Measurements from ENCODE around the gene RHCE.
"Not testable (repeated sequence)": the region's sequence is repeated elsewhere in the genome, so short reads cannot be mapped to it uniquely, and the experiment has no call there.

Gene RHCE

DNA sequence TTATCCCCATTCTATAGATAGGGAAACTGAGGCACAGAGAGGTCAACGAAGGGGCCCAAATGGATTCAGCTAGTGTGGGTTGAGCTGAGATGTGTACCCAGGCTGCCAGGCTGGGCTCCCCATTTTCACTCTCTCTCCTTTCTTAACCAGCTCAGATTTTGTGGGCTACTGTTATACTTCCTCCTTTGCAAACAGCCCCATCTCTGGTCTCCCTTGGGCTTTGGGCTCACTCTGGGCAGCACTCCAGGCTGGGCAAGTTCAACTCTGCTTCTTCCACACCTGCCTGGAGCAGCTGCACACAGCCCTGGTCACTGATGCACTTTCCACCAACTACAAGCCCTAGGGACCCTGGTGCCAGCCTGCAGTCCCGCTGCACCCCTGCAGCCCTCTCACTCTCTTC lies 22.5 kb downstream of the RHCE start:
- DNase-seq (ENCODE audit: low read depth) = not testable (repeated sequence)

- DNase-seq (ENCODE audit: low read depth) = not testable (repeated sequence)
Observed at GRCh38 chr1:25397549-25397948, 23.1 kb downstream of the RHCE start.

DNA sequence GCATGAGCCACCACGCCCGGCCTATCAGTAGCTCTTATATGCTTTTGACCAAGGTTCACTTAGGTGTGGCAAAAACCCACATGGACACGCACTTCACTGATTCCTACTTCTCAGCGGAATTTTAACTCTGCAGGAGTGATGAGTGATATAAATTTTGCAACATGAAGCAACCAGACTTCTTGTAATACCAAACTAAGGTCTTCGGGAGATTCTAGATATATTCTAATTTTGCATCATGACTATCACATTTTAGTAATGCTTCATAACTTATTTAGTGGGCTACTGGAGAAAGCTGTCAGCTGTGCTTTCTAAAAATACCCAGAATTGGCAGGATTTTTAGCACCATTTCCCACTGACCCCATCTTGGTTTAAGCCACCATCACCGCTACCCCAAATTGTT lies 27.8 kb downstream of the RHCE start:
- DNase-seq (ENCODE audit: low read depth) = no peak

GRCh38 chr1:25389721-25390120 lies 30.9 kb downstream of the RHCE start:
- DNase-seq (ENCODE audit: low read depth) = not testable (repeated sequence)

DNA sequence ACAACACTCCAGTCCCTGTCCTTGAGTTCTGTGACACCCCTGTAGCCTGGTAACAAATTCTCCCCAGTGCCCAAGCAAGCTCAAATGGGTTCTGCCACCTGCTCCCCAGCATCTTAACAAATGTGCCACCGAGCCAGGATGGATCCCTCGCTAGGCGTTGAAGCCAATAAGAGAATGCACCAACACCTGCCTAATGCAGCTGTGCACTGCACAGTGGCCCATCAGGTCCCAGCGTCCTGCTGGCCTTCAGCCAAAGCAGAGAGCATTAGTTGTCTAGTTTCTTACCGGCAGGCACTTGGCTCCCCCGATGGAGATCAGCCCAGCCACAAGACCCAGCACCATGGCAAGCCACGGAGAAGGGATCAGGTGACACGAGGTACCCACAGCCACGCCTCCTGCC lies 31.9 kb downstream of the RHCE start:
- not testable (repeated sequence) for DNase-seq (ENCODE audit: low read depth)

DNA sequence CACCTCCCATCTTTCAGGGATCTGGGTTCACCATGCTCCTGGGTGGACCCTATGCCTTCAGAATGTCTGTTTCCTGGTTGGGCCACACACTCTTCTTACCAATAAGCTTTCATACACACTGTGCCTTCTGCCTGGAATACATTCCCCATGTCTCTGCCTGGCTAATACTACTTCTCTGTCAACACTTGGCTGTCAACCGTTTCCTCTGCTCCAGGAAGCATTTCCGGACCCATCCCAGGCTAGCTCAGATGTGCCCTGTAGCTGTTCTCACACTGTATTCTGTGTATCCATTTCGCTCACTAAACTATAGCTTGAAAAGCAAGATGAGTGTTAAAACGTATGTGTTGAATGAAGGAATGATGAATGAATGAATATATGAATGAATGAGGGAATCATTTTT lies 33.5 kb downstream of the RHCE start:
- DNase-seq (ENCODE audit: low read depth) = not testable (repeated sequence)

- not testable (repeated sequence) for DNase-seq (ENCODE audit: low read depth)
Observed at GRCh38 chr1:25383875-25384274, 36.8 kb downstream of the RHCE start.

- not testable (repeated sequence) for DNase-seq (ENCODE audit: low read depth)
Observed at GRCh38 chr1:25383090-25383489, 37.5 kb downstream of the RHCE start.

DNA sequence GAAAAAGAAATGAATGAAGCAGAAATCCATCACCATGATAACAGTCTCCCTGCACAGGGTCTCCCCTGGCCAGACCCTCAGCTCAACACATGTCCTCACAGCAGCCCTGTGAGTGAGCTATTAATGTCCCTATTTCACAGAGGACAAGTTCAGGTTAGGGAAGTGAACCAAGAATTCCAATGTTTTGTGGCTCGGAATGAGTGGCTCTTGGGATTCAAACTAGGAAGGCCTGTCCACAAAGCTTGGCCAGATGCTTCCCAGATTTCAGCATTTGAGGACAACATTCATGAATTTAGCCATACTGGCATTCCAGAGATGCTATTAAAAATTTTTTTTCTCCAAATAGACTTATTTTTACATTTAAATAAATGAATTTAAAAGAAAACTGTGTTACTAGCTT lies 38.1 kb downstream of the RHCE start:
- not testable (repeated sequence) for DNase-seq (ENCODE audit: low read depth)

GRCh38 chr1:25378367-25378766 lies 42.3 kb downstream of the RHCE start:
- not testable (repeated sequence) for DNase-seq (ENCODE audit: low read depth)

DNA sequence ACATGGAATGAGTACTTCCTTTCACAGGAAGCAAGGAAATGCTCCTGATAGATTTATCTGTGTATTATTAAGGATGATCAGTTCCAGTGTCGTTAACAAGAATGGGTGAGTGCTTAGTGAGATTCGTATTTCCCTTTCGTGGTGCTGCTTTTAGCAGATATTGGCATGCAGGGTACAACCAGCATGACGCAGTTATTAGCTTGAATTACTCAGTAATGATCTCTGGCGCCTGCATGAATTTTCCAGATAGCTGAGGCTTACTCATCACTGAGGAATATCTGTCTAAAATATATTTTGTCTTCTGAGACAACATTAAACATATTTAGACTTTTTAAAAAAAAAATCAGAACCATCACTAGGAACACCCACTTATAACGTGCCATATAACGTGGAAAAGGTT lies 48.9 kb downstream of the RHCE start:
- not testable (repeated sequence) for DNase-seq (ENCODE audit: low read depth)

GRCh38 chr1:25369691-25370271 lies 50.8 kb downstream of the RHCE start:
- not testable (repeated sequence) for DNase-seq (ENCODE audit: low read depth)

GRCh38 chr1:25369241-25369640 lies 51.4 kb downstream of the RHCE start:
- no peak for DNase-seq (ENCODE audit: low read depth)

DNA sequence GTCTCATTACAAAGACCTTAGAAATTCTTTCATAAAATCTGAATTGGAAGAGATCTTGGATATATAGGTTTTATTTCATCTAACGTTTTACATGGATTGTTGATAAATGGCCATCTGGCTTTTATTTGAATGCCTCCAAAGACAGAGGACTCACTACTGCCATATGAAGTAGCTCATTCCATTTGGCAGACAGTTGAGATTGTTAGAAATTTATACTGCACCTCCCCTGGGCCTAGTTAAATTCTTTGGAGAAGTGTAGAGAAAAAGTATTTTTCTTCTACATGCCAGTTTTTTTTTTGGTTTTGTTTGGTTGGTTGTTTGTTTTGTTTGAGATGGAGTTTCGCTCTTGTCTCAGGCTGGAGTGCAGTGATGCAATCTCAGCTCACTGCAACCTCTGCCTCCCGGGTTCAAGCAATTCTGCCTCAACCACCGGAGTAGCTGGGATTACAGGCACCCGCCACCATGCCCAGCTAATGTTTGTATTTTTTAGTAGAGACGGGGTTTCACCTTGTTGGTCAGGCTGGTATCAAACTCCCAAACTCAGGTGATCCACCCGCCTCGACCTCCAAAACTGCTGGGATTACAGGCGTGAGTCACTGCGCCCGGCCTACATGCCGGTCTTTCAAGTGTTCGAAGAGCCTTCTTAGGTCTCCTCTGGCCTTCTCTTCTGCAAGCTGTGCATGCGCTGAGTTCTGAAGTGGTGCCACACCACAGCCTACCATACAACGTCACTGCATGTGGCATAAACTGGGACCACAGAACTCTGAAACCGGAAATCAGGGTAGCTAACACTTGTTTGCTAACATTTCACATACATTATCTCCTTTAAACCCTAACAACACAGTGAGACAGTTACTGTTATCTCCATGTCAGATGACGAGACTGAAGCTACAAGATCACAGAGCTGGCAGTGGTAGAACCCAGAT lies 57.7 kb downstream of the RHCE start:
- DNase-seq (ENCODE audit: low read depth) = not testable (repeated sequence)

- DNase-seq (ENCODE audit: low read depth) = no peak
Observed at GRCh38 chr1:25361901-25362300, 58.7 kb downstream of the RHCE start.

DNA sequence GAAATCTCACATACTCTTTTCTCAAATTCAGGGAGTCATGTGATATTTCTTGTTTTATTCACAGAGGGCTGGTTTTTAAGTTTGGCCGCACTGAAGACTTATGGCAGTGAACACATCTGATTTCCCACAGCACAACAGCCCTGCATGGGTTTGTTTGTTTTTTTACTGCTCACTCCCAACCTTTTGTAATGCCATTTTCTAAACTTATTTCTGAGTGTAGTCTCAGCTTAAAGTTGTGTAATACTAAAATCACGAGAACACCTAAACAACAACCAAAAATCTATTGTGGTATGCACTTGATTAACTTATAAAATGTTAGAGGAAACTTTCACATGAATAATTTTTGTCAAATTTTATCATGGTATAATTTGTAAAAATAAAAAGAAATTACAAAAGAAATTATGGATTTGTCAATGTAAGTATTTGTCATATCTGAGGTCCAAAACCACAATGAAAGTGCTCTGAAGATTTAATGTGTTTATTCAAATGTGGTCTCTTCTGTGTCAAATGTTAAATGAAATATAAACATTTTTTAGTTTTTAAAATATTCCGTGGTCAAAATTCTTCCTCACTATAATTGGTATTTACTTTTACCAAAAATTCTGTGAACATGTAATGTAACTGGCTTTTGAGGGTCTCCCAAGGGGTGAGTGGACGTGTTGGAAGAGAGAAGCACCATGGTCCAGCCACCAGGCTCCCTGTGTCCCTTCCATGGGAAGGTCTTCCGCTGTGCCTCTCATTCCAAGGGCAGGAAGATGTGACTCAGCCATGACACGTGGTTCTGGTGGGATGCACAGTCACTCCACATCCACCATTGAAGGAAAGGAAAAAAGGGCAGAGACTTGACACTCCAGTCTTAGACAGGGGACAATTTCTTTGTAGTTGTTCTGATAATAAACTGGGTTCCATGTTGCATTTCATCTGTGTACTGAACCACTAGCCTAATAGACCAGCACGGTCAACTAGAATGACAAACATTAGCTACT lies 59.7 kb downstream of the RHCE start:
- DNase-seq (ENCODE audit: low read depth) = no peak

DNA sequence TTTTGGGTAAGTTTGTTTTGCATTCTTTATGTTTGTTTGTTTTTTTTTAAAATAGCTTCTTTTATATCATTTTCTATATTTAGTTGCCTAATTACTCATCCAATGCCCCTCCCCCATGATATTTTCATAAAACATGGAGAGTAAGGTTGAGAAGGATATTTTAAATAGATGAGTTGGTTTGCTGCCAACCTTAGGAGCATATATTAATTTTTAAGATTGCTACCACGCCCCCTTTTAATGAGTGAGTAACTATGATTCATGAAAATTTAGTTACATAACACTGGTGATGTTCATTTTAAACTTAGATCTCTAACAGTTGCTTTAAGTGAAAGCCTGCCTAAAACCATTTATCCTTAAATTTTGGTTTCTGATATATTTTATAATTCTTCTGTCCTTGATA lies 63.8 kb downstream of the RHCE start:
- no peak for DNase-seq (ENCODE audit: low read depth)

GRCh38 chr1:25356441-25356840 lies 64.2 kb downstream of the RHCE start:
- no peak for DNase-seq (ENCODE audit: low read depth)

DNA sequence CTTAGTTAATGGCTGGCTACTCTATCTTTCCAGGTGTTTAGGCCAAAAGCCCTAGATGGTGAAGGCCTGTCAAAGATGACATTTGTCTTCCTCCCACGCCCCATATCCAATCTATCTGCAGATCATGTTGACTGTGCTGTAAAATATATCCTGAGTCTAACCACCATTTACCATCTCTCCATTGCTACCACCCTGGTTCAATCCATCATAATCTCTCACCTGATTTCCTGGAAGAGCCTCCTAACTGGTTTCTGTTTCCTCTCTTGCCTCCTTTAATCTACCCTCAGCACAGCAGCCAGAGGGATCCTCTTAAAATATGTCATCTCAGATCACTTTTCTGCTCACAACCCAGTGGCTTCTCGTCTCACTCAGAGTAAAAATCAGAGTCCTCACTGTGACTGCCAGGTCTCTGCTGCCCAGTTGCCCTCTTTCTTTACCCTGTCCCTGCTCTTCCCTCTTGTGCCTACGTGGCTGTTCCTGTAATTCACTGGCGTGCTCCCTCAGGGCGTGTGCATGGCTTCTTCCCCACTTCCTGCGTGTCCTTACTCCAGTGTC lies 64.7 kb downstream of the RHCE start:
- no peak for DNase-seq (ENCODE audit: low read depth)

DNA sequence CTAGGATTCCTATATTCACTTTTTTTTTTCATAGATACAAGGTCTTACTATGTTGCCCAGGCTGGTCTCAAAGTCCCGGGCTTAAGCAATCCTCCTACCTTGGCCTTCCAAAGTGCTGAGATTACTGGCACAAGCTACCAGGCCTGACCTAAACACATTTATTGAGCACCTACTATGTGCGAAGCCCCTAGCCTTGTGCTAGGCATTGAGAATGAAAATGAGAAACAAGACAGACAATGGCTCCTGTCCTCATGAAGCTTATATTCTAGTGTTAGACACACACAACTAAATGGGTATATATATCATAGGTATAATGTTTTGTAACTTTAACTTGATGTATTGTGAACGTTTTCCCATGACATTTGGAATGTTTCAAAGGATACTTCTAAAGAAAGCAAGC lies 71.0 kb downstream of the RHCE start:
- DNase-seq (ENCODE audit: low read depth) = no peak

GRCh38 chr1:25347556-25347955 lies 73.1 kb downstream of the RHCE start:
- no peak for DNase-seq (ENCODE audit: low read depth)

GRCh38 chr1:25343872-25344271 lies 76.8 kb downstream of the RHCE start:
- DNase-seq (ENCODE audit: low read depth) = no peak
